Vagina (tissue), 2 donors: Measurements from ENCODE around the gene INCENP.

ENCODE experiments used
- POLR2A ChIP-seq, 2 donors: fragments of 450-650 bp; IDR thresholded peaks; one replicate each; pipeline ENCODE4 v1.6.1; 2017; ENCODE audit warnings: antibody characterized with exemption in 2 of 2, mild to moderate bottlenecking in 2 of 2, moderate library complexity in 2 of 2
- TF ChIP-seq, protein P1 (sequence below), 3 experiments: fragments of 450-650 bp in 2 of 3; fragments of 200-600 bp in 1 of 3; sonication (generic) in 1 of 3; IDR thresholded peaks; one replicate each; pipeline ENCODE4 v1.5.1; 2017 to 2019; ENCODE audit warnings: antibody characterized with exemption in 3 of 3, mild to moderate bottlenecking in 2 of 3, moderate library complexity in 2 of 3

DNA sequence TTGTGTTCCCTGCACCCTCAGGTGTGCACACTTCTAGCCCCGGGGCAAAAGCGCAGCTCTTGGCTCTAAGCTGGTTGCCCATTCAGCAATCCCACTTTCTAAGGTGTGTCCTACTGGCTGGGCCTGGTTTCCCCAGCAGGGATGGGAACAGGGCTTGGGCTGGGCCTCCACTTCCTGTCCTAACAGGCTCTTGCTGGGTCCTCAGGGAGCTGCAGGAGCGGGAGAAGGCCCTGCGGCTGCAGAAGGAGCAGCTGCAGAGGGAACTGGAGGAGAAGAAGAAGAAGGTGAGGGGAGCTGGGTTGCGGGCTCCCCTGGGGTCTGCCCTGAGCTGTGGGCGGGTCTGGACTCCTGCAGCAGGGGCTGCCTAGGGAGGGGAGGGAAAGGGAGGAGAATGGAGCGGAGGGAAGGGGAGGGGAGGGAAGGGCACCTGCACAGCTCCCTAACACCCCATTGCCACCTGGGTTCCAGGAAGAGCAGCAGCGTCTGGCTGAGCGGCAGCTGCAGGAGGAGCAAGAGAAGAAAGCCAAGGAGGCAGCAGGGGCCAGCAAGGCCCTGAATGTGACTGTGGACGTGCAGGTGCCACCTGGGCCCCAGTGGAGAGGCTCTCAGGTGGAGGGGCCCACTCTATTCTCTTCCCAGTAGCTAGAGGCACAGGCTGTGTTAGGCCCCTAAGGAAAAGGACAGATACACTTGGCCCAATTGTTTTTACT is 24.6 kb downstream of the INCENP start:
- TF ChIP-seq, protein P1, sequence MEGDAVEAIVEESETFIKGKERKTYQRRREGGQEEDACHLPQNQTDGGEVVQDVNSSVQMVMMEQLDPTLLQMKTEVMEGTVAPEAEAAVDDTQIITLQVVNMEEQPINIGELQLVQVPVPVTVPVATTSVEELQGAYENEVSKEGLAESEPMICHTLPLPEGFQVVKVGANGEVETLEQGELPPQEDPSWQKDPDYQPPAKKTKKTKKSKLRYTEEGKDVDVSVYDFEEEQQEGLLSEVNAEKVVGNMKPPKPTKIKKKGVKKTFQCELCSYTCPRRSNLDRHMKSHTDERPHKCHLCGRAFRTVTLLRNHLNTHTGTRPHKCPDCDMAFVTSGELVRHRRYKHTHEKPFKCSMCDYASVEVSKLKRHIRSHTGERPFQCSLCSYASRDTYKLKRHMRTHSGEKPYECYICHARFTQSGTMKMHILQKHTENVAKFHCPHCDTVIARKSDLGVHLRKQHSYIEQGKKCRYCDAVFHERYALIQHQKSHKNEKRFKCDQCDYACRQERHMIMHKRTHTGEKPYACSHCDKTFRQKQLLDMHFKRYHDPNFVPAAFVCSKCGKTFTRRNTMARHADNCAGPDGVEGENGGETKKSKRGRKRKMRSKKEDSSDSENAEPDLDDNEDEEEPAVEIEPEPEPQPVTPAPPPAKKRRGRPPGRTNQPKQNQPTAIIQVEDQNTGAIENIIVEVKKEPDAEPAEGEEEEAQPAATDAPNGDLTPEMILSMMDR (IDR thresholded peaks at IDR 0.05) = no peak
- TF ChIP-seq POLR2A (IDR thresholded peaks at IDR 0.05) = no peak
